Astrocyte (in vitro differentiated cells and primary cell): ENCODE results near the gene NHLRC4. TPM values are rescaled to one million over a fixed set of nuclear protein-coding genes. Genes with fewer than 3 reads are reported as not detected.
A peak's percentile ranks its signal among the peaks of the same experiment; 100 is the strongest.

ENCODE experiments used
- DNase-seq: peaks from one replicate; pipeline ENCODE4 v3.0.0-alpha.2; 2010; ENCODE audit warnings: low read depth
- FAIRE-seq: peaks from 2 replicates; lab custom pipeline; 2011; peaks lifted over from hg19 to GRCh38; lab: Jason Lieb, UNC
- H2AFZ ChIP-seq: 2 replicates; pipeline ENCODE4 v1.6.0; 2012; ENCODE audit warnings: low read depth, low read length, inconsistent platforms
- H3K27ac ChIP-seq: 2 replicates; pipeline ENCODE4 v1.5.1; 2011; ENCODE audit warnings: low read depth, low read length, inconsistent platforms
- H3K27me3 ChIP-seq: 2 replicates; pipeline ENCODE4 v1.6.0; 2011; ENCODE audit warnings: low read length, inconsistent platforms; ENCODE audit not compliant: insufficient read depth
- H3K36me3 ChIP-seq: 2 replicates; pipeline ENCODE4 v1.5.1; 2011; ENCODE audit warnings: low read length, inconsistent platforms; ENCODE audit not compliant: insufficient read depth
- H3K4me1 ChIP-seq: 2 replicates; pipeline ENCODE4 v1.5.1; 2011; ENCODE audit warnings: low read length, inconsistent platforms; ENCODE audit not compliant: insufficient read depth
- H3K4me2 ChIP-seq: 2 replicates; pipeline ENCODE4 v1.6.0; 2012; ENCODE audit warnings: low read length, inconsistent platforms
- H3K4me3 ChIP-seq: 2 replicates; pipeline ENCODE4 v1.5.1; 2011; ENCODE audit warnings: low read depth, mild to moderate bottlenecking, low read length, inconsistent platforms; ENCODE audit not compliant: insufficient read depth
- H3K79me2 ChIP-seq: 2 replicates; pipeline ENCODE4 v1.6.0; 2012; ENCODE audit warnings: mild to moderate bottlenecking, low read length, inconsistent platforms; ENCODE audit not compliant: insufficient read depth
- H3K9ac ChIP-seq: 2 replicates; pipeline ENCODE4 v1.6.0; 2012; ENCODE audit warnings: mild to moderate bottlenecking, low read length, inconsistent platforms
- H3K9me3 ChIP-seq: 2 replicates; pipeline ENCODE4 v1.5.1; 2012; ENCODE audit warnings: low read depth, mild to moderate bottlenecking, low read length, inconsistent platforms; ENCODE audit not compliant: insufficient read depth
- H4K20me1 ChIP-seq: 2 replicates; pipeline ENCODE4 v1.6.0; 2012; ENCODE audit warnings: low read length, inconsistent platforms; ENCODE audit not compliant: insufficient read depth
- H3K27ac Mint-ChIP-seq: one replicate; pipeline ENCODE4 v1.8.0; 2021; ENCODE audit warnings: mild to moderate bottlenecking, mixed read lengths; ENCODE audit not compliant: unreplicated experiment
- H3K27me3 Mint-ChIP-seq: one replicate; pipeline ENCODE4 v1.8.0; 2021; ENCODE audit warnings: low read depth, mixed read lengths; ENCODE audit not compliant: unreplicated experiment
- H3K36me3 Mint-ChIP-seq: one replicate; pipeline ENCODE4 v1.8.0; 2021; ENCODE audit warnings: low read depth, mixed read lengths; ENCODE audit not compliant: unreplicated experiment
- H3K4me1 Mint-ChIP-seq: one replicate; pipeline ENCODE4 v1.8.0; 2021; ENCODE audit warnings: low read depth, mixed read lengths; ENCODE audit not compliant: unreplicated experiment
- H3K4me3 Mint-ChIP-seq: one replicate; pipeline ENCODE4 v1.8.0; 2021; ENCODE audit warnings: mild to moderate bottlenecking, moderate library complexity, mixed read lengths; ENCODE audit not compliant: unreplicated experiment
- H3K9me3 Mint-ChIP-seq: one replicate; pipeline ENCODE4 v1.8.0; 2021; ENCODE audit warnings: mild to moderate bottlenecking, mixed read lengths; ENCODE audit not compliant: unreplicated experiment
- CTCF ChIP-seq: IDR thresholded peaks from 2 replicates; pipeline ENCODE4 v1.5.1; 2011; ENCODE audit warnings: low read depth, mild to moderate bottlenecking, inconsistent platforms, low read length, moderate library complexity; ENCODE audit not compliant: insufficient read depth
- EZH2 ChIP-seq: IDR thresholded peaks from 2 replicates; pipeline ENCODE4 v1.6.1; 2012; ENCODE audit warnings: mild to moderate bottlenecking, low read length, inconsistent platforms; ENCODE audit not compliant: insufficient read depth
- total RNA-seq: library from RNA; stranded (reverse); gene quantifications from 2 replicates; pipeline ENCODE4 v1.2.1, GENCODE V29; 2021

Gene NHLRC4
- total RNA-seq, 1 donor from 2014 or later = 0.73 TPM

GRCh38 chr16:535446-536405 lies 31.1 kb upstream of the NHLRC4 start:
- H3K4me3 Mint-ChIP-seq = no peak overlapping the region
- H3K9me3 Mint-ChIP-seq = no peaks in the 10 kb centered on the region
- DNase-seq (peak; percentile 65), FAIRE-seq (no peak)
- Histone ChIP-seq H2AFZ (no peak overlapping the region), H3K9ac (peak overlapping the region; percentile 41), H3K27me3 (no peaks in the 10 kb centered on the region), H3K79me2 (peaks cover 97% of the 10 kb centered on the region), H3K4me2 (peak overlapping the region; percentile 72), H3K36me3 (no peaks in the 10 kb centered on the region), H4K20me1 (peaks cover 94% of the 10 kb centered on the region), H3K9me3 (no peaks in the 10 kb centered on the region), H3K4me1 (peaks cover 29% of the 10 kb centered on the region), H3K27ac (peak overlapping the region; percentile 4), H3K4me3 (no peak overlapping the region)
- H3K36me3 Mint-ChIP-seq = no peaks in the 10 kb centered on the region
- no peak for TF ChIP-seq EZH2
- TF ChIP-seq CTCF = no peak
- H3K4me1 Mint-ChIP-seq = no peaks in the 10 kb centered on the region
- peak overlapping the region; percentile 75 for H3K27ac Mint-ChIP-seq
- no peaks in the 10 kb centered on the region for H3K27me3 Mint-ChIP-seq

GRCh38 chr16:536746-537145 lies 30.1 kb upstream of the NHLRC4 start:
- Histone ChIP-seq H3K4me2 (no peak overlapping the region), H3K4me1 (peaks cover 29% of the 10 kb centered on the region), H4K20me1 (peaks cover 94% of the 10 kb centered on the region), H3K9me3 (no peaks in the 10 kb centered on the region), H3K36me3 (no peaks in the 10 kb centered on the region), H2AFZ (no peak overlapping the region), H3K27me3 (no peaks in the 10 kb centered on the region), H3K27ac (no peak overlapping the region), H3K9ac (no peak overlapping the region), H3K4me3 (no peak overlapping the region), H3K79me2 (peaks cover 97% of the 10 kb centered on the region)
- Mint-ChIP-seq H3K36me3 (no peaks in the 10 kb centered on the region), H3K9me3 (no peaks in the 10 kb centered on the region), H3K27ac (no peak overlapping the region), H3K4me1 (no peaks in the 10 kb centered on the region), H3K27me3 (no peaks in the 10 kb centered on the region), H3K4me3 (no peak overlapping the region)
- TF ChIP-seq CTCF (no peak), EZH2 (no peak)
- no peak for FAIRE-seq
- no peak for DNase-seq
